CMK (cell line): ENCODE data around the gene NEK6.
A peak's percentile ranks its signal among the peaks of the same experiment; 100 is the strongest.

Experiments used
- DNase-seq: peaks from one replicate; pipeline ENCODE4 v3.0.0-alpha.2; 2010; ENCODE audit warnings: low read depth

NEK6 gene

DNA sequence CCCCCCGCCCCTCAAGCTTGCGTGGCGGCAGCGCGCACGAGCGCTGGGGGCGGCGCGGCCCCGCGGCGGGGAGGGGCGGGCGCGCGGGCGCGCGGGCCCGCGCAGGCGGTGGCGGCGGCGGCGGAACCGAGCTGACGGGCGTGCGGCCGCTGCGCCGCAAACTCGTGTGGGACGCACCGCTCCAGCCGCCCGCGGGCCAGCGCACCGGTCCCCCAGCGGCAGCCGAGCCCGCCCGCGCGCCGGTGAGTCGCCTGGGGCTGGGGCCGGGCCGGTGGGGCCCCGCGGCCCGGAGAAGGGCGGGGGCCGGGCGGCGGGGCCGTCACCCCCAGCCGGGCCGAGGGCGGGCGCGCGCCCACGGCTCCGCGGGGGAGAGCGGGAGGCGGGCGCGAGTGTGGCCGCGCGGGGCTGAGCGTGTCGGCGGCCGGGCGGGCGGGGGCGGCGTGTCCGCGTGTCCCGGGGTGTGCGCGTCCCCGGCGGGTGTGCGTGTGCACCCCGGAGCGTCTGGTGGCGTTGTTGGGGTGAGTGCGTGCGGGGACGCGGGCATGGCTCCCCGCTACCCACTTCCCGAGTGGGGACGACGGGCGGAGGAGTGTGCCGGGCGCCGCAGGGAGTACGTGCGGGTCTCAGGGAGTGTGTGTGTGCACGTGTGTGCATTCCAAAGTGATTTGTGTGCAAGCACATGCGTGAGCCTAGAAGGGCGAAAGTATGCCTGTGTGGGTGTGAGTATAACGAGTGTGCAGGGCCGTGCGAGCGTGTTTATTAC, at the start of gene NEK6:
Gene NEK6 (plus strand): TSS at position 106 of the 763 bp plus-strand sequence. CDS start 44,016 bp downstream, outside the sequence.
- DNase-seq: no peak

DNA sequence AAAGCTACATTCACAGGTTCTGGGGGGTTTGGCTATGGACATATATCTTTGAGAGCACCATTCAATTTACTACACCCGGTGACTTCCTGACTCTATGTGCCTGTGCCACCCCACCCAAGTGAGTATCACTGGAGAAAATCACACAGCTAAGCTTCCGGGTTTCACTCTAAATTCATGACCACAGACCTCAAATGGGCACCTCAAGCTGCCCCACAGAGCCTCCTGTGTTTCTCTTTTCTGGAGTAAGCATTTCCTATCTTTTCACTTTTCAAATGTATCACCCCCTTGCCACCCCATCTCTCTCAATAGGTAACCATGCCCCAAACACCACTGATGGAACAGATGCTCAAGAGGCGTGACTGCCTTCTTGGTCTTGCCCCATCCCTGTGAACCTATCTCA, 49.2 kb upstream of the NEK6 start:
- DNase-seq: no peak

DNA sequence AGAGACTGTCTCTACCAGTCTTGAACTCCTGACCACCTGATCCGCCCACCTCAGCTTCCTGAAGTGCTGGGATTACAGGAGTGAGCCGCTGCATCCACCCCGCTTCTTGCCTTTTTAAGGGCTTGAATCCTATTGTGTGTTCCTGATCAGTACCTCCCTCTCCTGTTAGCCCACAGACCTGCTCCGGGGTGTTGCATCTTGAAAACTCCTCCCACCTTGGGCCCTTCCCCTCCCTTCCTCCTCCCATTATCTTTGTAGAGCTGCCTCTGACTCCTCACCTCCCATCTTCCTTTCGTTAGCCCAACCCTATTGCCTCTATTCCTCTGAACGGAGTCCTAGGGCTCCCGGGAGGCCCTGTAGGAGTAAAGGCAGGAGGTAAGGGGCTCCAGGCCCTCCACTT, 48.5 kb upstream of the NEK6 start:
- no peak for DNase-seq

DNA sequence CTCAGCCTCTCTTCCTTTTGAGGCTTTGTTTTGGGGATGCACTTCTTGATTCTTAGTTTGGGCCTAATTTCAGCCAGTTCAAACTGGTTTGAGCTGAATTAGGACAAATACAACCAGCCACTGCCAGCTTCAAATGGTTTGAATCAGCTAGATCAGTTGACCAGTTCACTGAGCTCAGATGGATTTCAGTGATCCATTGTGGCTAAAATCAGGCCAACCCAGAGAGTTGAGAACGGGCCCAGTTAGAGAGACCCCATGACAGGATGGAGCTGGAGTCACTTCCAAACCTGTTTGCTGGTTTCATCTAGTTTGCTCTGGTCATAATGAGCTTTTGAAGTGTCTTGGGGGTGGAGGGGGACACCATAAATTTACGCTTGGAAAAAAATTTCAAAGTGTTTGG, 48.0 kb upstream of the NEK6 start:
- DNase-seq: no peak

DNA sequence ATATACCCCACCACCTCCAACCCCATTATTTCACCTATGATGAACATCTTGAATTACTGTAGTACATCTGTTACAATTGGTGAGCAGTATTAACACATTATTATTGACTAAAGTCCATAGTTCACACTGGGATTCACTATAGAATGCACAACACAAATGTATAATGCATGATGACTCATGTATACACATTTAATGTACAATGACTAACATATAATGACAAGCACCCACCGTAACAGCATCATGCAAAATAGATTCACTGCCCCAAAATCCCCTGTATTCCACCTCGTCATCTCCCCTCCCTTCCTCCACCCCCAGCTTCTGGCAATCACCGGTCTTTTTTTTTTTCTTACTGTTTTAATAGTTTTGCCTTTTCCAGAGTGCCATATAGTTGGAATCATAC, 47.1 kb upstream of the NEK6 start:
- no peak for DNase-seq

DNA sequence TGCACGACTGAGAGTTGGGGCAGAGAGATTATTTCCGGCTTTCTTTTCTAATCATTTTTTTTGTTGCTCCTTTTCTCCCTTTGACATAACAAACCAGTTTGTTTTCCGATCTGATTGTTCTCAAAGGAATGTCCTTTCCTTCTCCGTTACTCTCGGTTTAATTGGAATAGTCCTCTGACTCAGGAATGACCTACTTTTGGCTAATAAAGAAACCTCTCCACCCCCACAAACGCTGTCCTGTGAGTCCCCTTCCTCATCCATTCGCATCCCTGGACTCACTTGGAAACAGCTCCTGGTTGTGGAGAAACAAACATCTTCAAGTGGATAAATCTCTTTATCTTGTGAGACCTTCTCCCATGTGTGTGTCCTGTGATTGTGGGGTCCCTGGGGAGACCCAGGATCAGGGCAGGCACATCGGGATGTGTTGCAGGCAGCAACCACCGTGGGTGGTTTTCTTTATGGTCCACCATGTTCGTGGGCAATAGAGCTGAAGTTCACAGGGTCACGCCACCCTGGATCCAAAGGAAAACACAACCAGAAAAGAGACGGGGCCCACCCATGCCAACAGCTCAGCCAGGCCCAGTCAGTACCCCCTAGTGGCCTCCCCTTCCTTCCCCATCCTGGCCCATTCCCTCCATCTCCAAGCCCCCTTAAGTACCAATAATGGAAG, 45.2 kb upstream of the NEK6 start:
- DNase-seq: no peak

DNA sequence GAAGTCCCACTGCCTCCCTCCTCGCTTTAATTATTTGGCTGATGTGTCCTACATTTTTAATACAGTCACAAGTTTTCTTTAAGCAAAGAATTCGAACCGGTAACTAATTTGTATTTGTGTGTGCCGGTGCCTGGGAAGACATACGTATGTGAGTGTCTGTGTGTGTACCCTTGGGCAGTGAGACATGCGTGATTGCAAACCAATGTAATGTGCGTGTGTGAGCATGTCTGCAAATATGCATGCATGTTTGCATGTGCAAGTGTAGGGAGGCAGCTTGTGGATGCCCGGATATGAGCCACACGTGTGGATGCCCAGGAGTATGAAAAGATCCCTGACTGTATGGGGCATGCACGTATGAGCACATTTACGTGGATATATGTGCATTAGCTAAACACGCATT, 44.4 kb upstream of the NEK6 start:
- no peak for DNase-seq

DNA sequence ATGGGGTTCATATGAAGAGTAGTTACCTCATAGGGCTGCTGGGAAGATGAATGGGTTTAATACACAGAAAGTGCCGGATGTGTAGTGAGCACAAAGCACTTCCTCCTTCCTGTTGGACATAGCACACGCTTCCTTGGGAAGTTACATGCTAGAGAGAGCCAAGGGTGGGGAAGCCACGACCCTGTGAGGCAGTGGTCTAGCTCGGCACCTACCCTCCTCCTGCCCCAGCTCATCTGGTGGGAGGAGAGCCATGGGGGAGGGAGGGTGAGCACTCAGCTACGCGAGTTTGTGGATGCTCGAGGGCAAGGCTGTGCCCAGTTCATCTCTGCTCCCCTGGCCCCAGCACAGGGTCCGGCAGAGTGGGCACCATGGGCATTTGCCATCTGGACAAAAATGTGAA, 43.6 kb upstream of the NEK6 start:
- DNase-seq: no peak

DNA sequence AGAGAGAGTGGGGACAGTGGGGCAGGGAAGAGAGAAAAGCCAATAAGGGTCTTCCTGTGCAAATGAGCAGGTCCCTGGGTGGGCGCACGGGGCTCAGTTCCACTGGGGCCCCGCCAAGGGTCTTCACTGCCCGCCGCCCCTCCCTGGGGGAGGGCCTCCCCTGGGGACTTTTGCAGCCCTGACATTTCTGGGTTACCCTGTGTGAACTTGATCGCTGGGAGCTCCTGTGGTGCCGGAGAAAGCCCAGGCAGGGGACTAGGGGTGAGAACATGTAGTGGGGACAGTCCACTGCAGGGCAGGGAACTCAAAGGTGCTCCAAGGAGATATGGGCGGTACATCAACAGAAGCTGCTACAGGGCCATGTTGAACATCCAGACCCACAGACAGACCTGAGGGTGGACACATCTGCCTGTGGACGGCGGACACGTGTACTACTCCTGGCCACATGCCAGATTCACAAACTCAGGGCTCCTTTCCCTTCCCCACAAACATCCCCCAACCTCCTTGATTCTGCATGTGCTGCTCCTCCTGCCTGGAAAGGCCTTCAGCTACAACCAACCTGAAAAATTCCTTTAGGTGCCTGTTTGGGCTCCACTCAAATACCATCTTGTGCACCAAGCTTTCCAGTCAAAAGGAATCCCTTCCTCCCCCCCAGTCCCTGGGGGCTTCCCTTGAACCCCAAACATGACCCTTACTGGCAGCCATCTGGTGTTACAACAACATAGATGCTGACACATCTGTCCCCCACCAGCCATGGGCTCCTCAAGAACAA, 43.0 kb upstream of the NEK6 start:
- DNase-seq: no peak

DNA sequence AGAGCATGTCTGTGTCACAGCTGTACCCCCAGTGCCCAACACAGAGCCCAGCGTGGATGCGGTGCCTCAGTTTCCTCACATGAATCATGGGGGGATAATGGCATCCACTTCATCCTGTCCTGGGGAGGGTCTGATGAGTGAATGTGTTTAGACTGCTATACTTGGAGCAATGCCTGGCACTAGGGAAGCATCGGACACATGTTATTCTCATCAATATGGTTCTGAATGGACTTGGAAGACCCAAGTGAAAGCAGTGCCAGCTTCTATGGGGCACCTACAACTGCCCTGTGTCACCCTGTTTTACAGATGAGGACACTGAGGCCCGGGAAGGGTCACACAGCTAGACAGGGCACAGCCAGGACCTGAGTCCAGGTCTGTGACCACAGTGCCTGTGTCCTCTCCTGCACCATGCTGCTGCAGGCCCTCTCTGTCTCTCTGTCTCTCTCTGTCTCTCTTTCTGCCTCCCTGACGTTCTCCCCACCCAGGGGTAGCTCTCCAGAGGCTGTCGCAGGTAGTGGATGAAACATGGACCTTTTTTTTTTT, 42.3 kb upstream of the NEK6 start:
- DNase-seq: no peak

DNA sequence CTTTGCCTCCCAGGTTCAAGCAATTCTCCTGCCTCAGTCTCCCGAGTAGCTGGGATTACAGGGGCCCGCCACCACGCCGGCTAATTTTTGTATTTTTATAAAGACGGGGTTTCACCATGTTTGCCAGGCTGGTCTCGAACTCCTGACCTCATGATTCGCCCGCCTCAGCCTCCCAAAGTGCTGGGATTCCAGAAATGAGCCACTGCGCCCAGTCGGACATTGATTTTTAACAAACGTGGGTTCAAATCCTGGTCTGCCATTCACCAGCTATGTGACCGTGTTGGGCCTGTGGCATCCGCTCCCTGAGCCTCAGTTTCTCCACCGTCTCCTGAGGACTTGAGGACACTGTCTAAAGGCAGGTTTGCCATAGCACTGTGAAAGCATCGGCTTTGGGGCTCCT, 41.8 kb upstream of the NEK6 start:
- DNase-seq: no peak

DNA sequence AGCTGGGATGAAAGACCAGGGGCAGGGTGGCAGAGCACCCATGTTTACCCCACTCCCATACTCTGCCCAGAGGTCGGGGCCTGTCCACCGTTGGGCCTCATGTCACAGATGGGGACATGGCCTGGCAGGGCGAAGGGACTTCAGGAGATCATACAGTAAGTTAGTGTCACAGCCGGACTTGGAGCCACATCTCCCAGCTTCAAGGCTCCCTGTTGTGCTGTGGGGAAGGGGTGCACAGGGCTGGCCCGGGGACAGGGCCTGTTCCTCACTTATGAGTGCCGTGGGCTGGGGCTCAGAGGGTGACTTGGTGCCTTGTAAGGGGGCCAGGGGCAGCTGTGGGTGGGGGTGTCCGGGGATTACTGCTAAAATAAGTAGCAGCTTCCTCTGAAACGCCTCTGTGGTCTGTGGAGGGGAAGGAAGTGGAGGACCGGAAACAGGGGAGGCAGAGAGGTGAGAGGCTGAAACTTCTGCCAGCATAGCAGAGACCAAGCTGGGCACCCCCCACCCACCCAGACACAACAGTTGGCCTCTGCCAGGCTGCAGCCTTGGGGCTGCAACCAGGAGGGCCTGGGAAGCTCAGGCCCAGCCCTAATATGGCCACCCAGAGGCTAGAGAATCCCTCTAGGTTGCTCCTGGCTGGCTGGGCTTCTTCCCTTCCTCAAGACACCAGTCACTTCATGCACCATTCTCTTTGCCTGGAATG, 41.1 kb upstream of the NEK6 start:
- peak; percentile 89 for DNase-seq

DNA sequence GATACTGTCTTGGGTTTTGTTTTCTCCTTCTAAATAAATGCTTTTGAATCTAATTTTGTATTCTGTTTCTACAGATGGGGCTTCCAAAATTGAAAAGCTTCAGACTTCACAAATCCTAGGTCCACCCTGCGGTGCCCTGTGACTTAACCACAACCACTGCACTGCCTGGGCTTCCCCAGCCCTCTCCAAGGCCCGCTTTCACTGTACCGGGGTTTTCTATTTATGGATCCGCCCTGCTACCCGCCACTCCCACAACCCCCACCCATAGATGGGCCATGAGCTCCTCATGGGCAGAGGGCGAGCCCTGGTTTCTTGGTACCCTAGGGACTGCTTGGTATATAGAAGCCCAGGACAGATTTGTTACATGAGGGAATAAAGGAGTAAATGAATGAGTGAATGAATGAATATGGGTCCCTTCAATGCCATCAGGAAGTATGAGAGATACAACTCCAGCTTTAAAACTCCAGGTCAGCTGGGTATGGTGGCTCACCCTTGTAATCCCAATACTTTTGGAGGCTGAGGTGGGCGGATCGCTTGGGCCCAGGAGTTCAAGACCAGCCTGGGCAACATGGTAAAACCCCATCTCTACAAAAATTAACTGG, 39.8 kb upstream of the NEK6 start:
- DNase-seq: no peak

DNA sequence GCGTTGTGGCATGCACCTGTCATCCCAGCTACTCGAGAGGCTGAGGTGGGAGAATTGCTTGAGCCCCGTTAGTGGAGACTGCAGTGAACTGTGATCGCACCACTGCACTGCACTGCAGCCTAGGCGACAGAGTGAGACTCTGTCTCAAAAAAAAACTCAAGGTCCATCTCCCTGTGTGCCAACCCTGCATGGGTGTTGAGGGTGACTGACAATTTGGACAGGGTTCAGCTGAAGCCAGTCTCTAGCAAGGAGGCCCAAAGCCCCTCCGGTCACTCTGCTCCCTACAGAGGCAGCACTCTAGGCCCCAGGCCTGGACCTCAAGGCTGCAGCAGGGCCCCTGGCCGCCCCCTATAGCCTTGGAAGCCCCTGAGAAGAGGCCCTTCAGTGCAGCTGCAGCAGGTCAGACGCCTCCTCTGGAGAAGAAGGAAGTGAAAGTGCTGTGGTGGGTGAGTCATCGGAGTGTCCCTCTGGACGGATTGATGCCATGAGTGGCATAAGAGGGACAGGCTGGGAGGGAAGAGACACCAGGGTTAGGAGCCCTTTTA, 39.2 kb upstream of the NEK6 start:
- no peak for DNase-seq

DNA sequence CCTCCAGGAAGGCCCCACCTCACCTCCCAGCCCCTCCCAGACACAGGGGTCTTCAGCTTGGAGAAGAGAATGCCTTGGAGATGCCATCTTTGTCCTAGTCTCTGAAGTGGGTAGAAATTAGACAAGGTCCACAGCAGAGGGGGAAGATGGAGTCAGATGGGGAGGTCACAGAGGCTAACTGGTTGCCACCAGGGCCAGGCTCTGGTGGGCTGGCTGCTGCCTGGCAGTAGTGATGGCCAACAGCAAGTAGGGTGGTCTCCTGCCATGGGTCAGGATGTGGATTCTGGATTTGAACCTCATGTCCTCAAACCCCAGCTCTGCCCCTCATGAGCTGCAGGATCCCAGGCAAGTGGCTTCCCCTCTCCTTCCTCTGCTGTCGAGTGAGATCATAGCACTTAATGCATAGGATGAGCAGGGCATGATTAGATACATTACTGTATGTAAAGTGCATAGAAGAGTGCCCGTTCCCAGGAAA, 38.7 kb upstream of the NEK6 start:
- no peak for DNase-seq

DNA sequence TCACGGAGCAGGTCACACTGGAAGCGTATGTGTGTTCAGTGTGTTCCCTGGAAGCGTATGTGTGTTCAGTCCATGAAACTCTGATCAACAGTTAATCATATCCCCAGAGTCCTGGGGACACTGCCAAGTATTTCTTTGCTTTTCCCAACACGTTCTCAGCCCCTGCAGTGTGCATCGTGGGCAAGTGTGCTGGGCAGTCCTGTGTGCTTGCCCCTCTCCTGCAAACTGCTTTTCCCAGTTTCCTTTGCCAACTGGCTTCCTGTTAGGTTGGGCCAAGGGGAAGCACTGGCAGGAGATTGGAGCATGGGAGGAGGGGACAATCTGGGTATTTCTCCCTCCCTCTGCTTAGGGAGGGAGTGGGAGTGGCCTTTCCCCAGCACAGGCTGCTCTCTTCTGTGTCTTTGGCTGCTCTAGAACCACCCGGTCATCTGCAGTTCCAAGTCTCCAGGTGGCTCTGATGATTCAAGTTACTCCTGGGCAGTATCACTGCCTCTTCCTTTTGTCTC, 36.8 kb upstream of the NEK6 start:
- DNase-seq: no peak

DNA sequence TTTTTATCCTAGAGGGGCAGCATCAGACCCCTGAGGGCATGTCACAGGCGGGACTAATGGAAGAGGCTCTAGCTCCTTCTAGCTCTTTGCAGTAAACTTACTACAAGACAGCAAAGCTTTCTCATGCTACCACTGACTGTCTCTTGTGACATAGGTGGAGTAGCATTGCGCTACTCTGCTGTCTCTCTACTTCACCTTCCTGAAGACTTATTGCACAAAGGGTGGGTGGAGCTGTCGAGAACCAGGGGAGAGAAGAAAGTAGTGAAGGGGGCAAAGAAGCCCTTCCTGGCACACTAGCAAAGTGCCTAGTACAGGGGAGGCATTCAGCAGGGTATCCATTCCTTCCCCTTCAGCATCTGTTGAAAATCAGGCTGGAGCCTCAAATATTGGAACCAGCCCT, 36.1 kb upstream of the NEK6 start:
- no peak for DNase-seq

DNA sequence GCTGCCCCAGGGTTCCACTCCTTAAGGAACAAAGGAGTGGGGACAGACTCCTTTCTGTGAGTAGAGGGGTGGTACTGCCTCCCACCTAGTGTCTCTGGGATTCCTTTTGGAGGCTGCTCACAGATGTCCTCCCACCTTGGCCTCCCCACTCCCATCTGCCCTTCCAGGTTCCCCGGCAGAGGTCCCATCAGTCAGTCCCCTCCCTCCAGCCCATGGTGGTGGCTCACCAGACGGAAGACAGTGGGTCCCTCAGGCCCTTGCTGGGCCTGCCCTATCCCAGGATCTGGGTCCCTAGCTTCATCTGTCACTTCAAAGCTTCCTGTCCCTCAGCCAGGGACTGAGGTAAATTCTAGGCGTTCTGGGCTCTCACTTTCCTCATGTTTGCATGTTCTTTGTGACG, 35.6 kb upstream of the NEK6 start:
- no peak for DNase-seq

DNA sequence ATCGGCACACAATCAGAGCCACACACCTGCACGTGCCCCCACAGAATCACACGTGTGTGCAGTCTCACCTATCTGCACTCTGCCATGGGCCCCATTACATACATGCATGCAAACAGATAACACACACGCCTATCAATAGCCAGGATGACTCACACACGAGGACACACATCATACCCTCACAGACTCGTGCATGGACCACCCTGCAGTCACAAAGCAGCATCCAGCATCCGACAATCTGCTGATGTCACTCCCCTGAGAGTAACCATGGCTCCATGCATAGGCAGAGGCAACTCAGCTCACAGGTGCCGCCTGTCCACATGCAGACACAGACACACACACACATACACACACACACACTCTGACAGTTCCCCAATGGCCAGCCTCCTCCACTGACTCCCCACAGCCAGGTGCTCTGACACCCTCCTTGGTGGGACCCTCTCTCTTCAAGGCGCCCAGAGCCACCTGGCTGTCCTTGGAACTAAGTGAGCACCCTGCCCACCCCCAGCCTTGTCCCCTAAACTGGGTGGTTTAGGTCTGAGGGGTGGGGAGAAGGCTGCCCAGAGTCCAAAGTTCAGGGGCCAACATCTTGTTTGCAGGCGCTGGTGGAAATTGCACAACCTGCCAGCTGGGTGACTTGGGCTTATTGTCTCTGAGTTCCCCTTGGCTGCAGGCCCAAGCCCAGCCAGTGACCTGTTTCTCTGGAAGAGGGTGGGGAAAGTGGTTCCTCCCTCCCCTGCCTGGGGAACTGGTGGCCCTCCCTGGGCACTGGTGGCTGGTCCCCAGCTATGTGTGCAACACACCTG, 34.6 kb upstream of the NEK6 start:
- DNase-seq: no peak

DNA sequence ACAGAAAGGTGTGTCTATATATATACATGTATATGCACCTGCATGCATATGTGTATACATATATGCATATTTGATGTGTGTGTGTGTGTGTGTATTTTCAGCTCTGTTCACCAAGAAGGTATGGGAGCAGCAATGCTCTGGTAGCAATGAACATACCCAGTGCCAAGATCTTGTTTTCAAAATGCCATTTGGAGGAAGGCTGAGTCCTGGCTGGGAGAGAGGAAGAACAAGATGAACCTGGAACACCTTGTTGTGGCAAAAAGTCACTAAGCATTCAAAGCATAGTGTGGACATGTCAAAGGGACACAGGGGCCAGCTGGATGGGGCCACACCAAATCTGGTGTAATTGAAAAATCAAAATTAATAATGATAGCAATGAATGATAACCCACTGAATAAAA, 31.8 kb upstream of the NEK6 start:
- DNase-seq: no peak
